Prostate gland (tissue), 2 donors: ENCODE results near the gene SLC50A1.

Experiments
- CTCF ChIP-seq, 4 experiments: fragments of 200-600 bp in 2 of 4; fragments of 450-650 bp in 2 of 4; sonication (generic) in 2 of 4; IDR thresholded peaks; 1 replicate in 3 of 4; 2 replicates in 1 of 4; pipeline ENCODE4 v1.5.1; 2016 to 2019; ENCODE audit warnings: antibody characterized with exemption in 4 of 4, mild to moderate bottlenecking in 2 of 4, moderate library complexity in 2 of 4
- POLR2AphosphoS5 ChIP-seq: sonication (generic); formaldehyde crosslinking; IDR thresholded peaks from one replicate; pipeline ENCODE4 v1.6.1; 2017; ENCODE audit warnings: antibody characterized with exemption

GRCh38 chr1:155117610-155118009 lies 18.0 kb upstream of the SLC50A1 start:
- TF ChIP-seq CTCF (IDR thresholded peaks at IDR 0.05) (no peak), POLR2AphosphoS5 (no peak)
